ENCODE measurements around the gene TNFRSF8. TPM values are rescaled to one million over a fixed set of nuclear protein-coding genes. Genes with fewer than 3 reads are reported as not detected.

The TNFRSF8 gene
- total RNA-seq, 1 experiment from 2014 or later: not detected

Other genes with a start within 250 kb of the TNFRSF8 start
- gene NPPA, start 215.5 kb upstream of the TNFRSF8 start, total RNA-seq (2014; rRNA removed; shearing (Covaris generic)): not detected in 2 replicates
- gene NPPB, start 204.4 kb upstream of the TNFRSF8 start, total RNA-seq (2014; rRNA removed; shearing (Covaris generic)): not detected in 2 replicates
- gene KIAA2013, start 136.9 kb upstream of the TNFRSF8 start, total RNA-seq (2014; rRNA removed; shearing (Covaris generic)): 52.6 and 53.7 TPM in 2 replicates
- gene PLOD1, start 128.6 kb upstream of the TNFRSF8 start, total RNA-seq (2014; rRNA removed; shearing (Covaris generic)): 103 and 104 TPM in 2 replicates
- gene MFN2, start 82.9 kb upstream of the TNFRSF8 start, total RNA-seq (2014; rRNA removed; shearing (Covaris generic)): 23.4 and 37.0 TPM in 2 replicates
- 37.9 and 41.0 TPM in 2 replicates for gene MIIP, start 43.8 kb upstream of the TNFRSF8 start, total RNA-seq (2014; rRNA removed; shearing (Covaris generic))
- not detected in 2 replicates for gene TNFRSF1B, start 103.7 kb downstream of the TNFRSF8 start, total RNA-seq (2014; rRNA removed; shearing (Covaris generic))
- gene VPS13D, start 166.7 kb downstream of the TNFRSF8 start, total RNA-seq (2014; rRNA removed; shearing (Covaris generic)): 10.0 and 11.4 TPM in 2 replicates

All from G401 (cell line).